Urothelium cell line (cell line): ENCODE data around the gene OGFR.

Source experiments
- DNase-seq: peaks from one replicate; pipeline ENCODE4 v3.0.0; 2011; ENCODE audit warnings: low spot score, mixed read lengths
- FAIRE-seq: peaks from 2 replicates; lab custom pipeline; 2011; peaks lifted over from hg19 to GRCh38; lab: Jason Lieb, UNC

OGFR gene

DNA sequence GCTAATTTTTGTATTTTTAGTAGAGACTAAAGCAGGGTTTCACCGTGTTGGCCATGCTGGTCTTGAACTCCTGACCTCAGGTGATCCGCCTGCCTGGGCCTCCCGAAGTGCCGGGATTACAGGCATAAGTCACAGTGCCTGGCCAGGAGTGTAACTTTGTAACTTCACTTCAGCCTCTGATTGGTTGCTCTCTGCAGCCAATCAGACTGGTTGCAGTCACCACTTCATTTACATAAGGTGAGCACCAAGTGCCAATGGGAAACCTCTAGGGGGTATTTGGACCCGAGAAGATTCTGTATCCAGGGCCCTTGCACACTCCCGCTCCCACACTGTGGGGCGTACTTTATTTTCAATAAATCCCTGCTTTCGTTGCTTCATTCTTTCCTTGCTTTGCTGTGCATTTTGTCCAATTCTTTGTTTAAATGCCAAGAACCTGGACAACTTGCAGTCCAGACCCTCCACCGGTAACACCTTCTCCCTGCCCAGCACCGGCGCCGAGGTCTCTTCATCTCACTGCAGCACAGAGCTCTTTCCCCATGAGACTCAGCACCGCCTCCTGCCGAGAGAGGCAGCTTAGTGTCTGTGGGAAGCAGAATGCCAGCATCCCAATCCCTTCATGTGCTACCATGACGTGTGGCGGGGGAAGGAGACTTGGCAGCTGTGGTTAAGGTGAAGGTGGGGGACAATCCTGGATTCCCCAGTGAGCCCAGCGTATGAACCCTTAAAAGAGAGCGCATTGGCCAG lies 22.3 kb upstream of the OGFR start:
- DNase-seq (no peak), FAIRE-seq (no peak)

DNA sequence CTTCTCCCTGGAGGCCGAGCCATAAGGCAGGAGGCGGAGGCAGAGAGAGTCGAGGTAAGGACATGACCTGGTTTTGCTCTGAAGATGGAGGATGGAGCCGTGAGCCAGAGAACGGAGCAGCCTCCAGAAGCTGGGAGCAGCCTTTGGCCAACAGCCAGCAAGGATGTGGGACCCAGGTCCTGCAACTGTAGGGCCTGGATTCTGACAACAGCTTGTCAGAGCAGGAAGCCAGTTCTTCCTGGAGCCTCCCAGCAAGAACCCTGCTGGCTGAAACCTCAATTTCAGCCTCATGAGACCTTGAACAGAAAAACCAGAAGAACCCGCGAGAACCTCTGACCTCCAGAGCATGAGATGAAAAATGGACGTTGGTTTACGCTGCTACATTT lies 21.7 kb upstream of the OGFR start:
- FAIRE-seq, result no peak
- no peak for DNase-seq

DNA sequence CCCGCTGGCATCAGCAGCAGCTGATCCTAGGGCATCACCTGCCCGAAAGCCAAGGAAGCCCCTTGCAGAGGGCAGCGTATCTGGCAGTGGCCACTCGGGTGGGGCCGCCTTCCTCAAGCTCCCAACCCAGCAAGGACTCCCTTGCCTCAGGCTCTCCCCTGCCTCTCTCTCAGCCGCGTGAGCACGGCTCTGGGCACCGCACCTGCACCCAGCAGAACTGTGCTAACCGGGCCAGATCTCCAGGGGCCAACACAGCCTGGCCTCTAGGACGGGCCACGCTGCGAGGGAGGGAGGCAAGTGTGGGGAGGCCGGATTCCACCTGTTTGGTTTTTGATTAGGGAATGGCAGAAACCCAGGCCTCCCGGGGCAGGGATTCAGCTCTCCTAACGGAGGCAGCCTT lies 20.1 kb upstream of the OGFR start:
- no peak for FAIRE-seq
- no peak for DNase-seq

DNA sequence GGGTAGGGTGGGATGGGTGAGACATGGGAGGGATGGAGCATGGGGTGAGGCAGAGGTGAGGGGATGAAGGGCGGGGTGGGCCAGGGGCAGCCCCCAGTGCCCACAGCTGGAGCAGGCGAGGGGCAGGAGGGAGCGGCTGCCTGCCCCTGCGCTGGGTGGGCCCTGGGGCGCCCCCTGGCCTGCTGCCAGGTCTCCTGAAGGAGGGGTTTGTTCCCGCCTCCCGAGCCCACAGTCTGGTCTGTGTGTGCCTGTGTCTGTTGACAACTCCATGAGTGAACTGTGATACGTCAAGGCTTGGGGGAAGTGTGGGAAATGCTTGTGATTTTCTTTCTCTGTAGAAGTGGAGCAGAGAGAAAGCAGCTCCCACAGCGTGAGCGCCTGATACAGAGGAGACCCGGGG lies 19.2 kb upstream of the OGFR start:
- DNase-seq (no peak), FAIRE-seq (no peak)

DNA sequence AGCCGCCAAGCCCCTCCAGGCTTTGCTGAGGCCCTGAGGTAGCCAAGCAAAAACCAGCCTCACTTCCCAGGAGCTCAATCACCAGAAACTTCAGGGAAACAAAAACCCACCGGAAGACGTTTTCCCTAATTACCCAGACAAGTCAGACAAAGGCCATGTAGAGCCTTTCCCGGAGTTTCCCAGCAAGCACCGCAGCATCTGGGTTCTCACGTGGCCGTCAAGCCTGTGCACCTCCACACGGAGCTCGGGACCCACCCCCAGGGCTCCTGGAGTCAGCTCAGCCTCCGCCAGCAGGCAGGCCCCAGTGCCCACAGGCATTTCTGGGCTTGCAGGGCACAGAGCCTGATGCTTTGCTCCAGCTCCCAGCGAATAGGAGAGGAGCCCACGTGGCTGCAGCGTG lies 18.5 kb upstream of the OGFR start:
- FAIRE-seq, result no peak
- DNase-seq, result no peak

DNA sequence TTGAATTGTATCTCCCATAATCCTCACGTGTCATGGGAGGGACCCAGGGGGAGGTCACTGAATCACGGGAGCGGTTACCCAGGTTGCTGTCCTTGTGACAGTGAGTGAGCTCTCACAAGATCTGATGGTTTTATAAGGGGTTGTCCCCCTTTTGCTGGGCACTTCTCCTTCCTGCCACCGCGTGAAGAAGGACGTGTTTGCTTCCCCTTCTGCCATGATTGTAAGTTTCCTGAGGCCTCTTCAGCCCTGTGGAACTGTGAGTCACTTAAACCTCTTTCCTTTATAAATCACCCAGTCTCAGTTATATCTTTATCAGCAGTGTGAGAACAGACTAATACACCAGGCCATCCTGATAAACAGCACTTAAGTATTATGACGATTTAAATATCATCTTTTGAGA lies 17.3 kb upstream of the OGFR start:
- FAIRE-seq, result no peak
- no peak for DNase-seq

DNA sequence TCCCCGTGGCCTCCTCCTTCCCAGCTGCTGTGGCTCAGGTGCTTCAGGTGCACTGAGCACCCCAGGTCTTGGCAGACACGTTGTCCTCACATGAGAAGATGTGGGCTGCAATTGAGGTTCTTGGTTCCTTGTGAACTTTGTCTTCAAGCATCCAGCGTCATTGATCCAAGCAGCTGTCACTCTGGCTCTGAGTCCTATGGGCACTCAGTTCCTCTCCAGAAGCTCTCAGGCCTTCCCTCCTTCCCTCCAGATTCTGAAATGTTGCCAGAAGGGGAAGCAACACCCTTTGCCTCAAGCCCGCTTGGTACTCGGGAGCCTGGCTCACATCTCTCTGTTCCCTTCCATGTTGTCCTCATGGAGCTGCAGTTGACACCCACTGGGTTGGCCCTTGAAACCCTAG lies 16.8 kb upstream of the OGFR start:
- FAIRE-seq (no peak), DNase-seq (no peak)

DNA sequence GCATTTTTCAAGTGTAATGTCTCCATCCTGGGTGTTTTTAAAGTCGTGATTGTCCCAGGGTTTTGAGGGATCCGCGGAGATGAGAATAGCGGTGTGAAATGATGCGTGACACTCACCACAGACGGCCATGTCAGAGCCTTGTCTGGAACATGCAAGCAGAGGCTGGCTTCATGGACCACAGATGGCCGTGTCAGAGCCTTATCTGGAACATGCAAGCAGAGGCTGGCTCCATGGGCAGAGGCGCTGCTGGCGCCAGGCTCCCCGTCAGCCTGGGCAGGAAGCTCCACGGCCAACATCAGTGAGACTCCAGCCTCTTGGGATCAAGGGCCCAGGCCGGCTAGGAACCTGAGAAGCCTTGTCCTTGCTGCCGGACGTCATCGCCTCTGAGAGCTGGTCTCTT lies 16.0 kb upstream of the OGFR start:
- no peak for DNase-seq
- FAIRE-seq, result no peak

DNA sequence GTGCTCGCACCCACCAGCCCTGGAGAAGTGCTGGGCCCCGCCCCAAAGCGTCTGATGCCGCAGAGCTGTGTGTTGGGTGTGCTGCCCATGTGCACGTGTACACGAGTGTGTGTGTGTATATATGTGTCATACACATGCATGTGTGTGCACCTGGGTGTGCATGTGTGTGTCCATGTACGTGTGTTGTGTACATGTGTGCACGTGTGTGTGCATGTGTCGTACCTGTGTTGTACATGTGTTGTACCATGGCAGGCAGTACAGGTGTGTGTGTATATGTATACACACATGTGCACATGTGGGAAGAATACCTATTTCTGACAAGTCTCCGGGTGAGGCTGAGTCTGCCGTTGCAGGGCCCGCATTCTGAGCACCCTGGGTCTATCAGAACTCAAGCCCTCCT lies 14.6 kb upstream of the OGFR start:
- FAIRE-seq (peak; percentile 97), DNase-seq (no peak)

DNA sequence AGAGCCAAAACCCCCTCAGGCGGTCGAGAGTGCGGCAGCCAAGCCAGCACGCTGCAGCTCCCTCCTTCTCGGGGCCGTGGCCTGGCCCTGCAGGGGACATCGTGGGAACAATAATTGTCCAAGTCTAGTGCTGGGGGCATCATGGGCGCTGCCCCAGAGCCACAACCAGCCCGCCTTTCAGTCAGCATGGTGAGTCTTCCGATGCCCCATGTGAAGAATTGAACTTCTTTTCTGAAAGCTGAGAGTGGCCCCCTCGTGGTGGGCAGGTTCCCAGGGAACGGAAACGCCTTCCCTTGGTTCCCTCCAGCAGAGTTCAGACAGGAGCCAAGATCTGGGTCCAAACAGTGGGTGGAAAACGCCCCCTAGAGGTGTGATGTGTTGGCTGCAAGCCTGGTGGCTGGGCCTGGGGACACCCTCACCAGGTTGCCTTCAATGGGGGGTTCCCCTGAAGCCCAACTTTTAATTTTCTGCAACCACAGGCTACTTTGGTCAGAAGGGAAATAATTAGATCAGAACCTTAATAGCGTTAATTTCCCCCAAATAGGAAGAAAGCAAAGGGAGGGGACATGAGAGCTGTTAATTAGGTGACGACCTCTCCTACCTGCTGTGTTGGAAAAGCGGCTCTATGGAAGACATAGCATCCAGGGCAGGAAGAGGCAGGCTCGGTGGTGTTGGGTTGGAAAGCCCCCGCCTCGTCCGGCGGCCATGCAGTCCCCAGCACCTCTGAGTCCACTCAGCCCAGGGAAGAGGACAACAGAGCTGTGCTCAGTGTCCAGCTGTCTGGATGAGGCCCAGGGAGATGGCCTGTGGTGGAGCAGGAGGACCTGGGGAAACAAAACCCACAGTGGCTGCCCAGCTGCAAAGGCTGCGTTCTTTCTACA lies 13.1 kb upstream of the OGFR start:
- peak; percentile 91 for DNase-seq
- no peak for FAIRE-seq

DNA sequence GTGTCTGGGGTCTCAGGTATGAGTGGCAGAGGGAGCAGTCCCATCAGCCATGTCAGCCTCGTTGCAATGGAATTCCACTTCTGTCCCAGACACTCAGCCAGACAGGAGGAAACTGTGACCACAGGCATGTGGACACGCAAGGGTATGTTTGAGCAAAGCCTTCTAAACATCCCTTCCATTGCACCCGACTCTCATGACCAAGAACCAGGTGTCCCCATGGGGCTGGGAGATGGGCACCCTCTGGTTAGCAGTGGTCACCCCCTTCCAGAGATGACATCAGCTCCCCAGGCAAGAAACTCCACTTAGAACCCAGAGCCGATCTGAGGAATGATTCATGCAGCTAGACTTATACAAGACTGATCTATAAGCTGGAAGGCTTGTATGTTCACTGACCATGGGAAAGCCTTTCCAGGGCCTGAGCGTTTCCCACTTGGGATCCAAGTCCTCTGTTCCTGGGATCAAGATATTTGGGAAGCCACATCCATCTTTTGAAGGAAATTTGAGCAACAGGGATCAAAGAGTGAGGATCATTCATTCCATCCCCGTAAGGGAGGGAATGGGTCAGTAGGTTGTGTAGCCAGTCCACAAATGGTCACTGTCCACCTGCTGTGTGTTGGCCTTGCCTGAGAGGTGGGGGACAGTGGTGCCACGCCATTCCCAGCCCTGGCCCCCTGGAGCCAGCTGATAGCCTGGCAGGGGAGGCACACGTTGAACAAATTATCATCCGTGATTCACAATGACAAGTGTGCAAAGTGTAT lies 12.3 kb upstream of the OGFR start:
- DNase-seq (peak; percentile 58), FAIRE-seq (no peak)

DNA sequence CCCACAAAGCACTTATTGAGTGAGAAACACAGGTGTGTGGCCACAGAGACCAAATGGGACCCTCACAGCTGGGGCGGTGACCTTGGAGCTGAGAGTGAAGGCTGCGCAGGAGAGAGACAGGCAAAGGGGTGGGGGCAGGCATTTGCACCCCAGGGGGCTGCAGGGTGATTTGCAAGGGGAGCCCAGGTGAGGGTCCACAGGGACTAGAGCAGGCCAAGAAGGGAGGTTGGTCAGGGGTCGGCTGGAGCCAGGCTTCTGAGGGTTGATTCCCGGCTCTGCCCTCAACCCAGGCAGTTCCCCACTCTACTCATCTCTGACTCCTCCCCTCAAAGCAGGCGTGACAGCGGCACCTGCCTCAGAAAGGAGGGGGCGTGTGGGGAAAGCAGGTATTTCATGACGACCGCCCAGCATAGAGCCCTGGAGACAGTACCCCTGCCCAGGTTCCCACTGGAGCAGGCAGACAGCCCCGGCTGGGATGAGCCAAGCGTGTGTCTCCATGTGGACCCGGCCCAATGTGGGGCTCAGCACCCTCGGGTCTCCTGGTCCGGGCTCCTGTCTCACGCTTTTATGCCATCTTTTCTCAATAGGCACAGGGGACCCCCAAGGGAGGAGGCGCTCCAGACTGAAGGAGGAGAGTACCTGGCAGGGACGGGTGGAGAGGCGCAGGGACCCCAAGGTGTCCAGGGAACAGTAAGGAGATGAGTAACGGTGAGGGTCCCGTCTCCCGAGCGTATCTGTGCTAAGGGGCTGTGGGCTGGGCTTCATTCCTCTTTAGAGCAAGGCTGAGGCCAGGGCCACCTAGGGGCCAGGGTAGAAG lies 11.5 kb upstream of the OGFR start:
- DNase-seq (no peak), FAIRE-seq (no peak)

DNA sequence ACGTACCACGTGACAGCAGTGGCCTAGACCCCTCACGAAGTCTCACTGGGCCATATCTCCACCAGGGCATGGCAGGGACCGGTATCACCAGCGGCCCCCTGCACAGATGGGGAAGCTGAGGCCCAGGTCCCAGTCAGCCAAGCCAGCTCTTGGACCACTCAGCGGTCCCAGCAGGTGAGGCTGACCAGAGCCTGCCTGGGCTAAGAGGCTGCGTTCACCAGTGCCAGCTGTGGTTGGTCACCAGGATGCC lies 11.0 kb upstream of the OGFR start:
- FAIRE-seq, result no peak

DNA sequence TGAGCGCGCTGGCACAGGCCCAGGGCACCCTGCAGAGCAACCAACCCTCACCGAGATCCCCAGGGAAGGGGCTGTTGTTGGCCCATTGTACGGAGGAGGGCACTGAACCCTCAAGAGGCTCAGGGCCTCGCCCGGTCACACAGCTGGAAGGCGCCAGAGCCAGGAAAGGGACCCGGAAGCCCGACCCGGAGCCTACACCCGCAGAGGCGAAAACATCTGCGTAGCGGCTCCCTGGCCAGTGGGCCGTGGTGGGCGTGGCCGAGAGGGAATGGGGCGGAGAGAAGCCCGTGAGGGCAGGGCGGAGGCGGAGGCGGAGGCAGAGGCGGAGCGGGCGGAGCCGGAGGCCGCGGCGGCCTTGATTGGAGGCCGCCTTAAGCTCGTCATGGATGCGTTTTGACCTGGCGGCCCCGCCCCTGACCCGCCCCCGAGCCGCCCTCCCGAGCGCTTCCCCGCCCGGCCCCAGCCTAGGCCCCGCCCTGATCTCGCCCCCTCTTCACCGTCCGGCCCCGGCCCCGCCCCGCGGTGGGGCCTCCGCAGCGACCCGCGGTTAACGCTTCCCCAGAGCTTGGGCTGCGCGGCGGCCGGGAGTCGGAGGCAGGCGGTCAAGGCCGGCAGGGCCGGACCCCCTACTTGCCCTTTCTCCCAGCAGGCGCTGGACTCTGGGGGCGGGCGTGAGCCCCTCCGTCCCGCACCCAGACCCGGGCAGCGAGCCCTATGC lies 10.5 kb upstream of the OGFR start:
- FAIRE-seq (peak; percentile 81), DNase-seq (peak; percentile 99)

More for the DNA sequence above, 11.0 kb upstream of the OGFR start:
- DNase-seq, result no peak

DNA sequence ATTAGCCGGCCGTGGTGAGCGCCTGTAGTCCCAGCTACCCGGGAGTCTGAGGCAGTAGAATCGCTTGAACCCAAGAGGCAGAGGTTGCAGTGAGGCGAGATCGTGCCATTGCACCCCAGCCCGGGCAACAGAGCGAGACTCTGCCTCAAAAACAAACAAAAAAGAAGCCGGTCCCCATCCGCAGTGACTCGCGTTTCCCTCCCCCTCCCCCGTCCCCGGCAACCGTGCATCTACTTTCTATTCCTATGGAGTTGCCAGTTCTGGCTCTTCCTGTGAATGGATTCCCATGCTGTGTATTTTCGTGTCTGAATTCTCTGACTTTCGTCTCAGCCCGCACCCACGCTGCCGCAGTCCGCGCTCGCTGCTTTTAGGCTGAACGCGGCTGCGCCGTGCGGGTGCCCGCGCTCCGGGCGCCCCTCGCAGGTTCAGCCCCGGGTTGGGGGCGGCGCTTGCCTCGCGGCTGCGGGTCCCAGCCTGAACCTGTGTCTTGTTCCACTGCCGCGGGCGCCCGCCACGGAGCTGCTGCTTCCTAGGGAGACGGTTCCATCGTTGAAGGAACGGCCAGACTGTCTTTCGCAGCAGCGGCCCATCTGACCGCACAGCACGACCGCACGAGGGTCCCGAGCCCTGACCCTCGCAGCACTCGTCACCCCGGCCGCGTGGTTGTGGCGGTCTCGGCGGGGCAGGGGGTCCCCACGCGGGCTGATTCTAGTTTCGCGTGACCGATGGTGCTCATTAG lies 9.4 kb upstream of the OGFR start:
- no peak for FAIRE-seq
- no peak for DNase-seq

DNA sequence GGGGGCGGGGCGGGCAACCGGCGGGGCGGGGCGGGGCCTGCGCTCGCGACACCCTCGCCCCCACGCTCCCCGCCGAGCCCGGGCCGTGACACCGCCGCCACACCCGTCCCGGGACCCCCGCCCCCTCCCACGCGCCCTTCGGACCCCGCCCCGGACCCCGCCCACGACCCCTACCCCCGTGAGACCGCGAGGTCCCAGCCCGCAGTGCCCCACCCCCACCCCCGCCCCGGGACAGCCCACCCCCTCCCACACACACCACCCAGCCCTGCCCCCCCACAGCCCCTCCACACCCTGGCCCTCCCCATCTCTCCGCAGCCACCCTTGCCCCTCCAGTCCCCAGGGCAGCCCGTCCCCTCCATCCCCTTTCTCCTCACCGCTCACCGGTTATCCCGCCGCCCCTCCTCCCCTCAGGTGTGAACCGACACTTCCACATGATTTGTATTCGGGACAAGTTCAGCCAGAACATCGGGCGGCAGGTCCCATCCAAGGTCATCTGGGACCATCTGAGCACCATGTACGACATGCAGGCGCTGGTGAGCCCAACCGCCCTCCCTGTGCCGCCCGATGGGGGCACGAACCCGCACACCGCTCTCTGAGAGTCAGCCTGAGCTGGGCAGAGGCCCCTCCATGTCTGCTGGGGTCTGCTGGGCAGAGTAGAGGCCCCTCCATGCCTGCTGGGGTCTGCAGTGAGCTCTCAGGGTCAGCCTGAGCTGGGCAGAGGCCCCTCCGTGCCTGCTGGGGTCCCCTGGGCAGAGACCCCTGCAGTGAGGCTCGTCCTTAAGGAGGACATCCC lies 7.7 kb upstream of the OGFR start:
- FAIRE-seq (no peak), DNase-seq (no peak)

DNA sequence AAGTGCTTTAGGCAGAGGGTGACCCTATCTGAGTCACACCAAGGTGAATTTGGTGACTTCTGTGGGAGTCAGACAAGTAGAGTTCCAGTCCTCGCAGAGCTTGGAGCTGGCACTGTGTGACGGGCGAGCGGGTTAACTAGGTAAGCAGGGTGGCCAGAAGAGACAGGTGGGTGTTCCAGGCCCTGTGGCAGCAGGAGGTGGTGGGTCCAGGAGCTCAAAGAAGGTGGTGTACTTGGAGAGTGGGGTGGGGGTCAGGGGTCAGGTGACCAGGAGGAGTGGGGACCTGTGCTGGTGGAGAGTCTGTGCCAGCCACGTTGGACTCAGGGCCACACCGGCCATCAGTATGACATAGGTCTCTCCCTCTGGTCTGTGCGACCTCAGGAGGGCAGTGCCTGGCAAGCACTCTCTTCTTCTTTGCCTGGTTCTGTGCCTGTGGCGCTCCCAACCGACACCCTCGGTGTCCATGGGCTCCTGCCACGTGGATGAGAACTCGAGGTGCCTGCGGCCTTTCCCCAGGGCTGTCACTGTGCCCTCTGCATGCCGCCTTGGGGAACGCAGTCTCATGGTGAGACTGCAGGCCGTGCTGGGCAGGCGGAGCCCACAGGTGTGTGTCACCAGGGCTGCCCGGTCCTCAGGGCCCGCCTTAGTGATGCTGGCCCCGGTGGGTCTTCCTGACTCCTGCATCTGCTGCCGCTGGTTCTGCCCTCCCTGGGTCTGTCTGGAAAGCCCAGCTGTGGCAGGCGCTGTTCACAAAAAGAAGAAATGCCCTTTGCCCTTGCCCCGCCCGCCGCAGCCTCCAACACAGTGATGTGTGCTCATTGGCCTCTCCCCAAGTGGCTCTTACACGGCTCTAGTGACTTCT lies 6.7 kb upstream of the OGFR start:
- FAIRE-seq (no peak), DNase-seq (no peak)

DNA sequence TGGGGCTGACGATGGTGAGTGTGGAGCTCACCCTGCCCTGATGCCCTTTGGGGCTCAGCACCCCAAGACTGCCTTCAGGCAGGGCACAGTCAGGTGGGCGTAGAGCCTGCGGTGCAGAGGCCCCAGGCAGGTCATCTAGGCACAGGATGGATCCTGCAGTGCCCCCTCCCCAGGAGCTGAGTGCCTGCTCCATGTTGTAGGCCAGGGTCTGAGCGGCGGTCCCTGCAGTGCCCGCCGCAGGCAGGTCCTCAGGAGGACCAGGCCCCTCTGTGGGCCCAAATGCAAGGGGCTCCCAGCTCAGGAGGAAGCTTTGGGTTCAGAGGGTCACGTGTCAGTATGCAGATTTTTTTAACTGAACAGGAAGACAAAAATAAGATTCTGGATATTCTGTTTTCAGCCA lies 5.6 kb upstream of the OGFR start:
- DNase-seq, result no peak
- no peak for FAIRE-seq
